ENCODE data around the gene RBBP7.

Gene RBBP7

DNA sequence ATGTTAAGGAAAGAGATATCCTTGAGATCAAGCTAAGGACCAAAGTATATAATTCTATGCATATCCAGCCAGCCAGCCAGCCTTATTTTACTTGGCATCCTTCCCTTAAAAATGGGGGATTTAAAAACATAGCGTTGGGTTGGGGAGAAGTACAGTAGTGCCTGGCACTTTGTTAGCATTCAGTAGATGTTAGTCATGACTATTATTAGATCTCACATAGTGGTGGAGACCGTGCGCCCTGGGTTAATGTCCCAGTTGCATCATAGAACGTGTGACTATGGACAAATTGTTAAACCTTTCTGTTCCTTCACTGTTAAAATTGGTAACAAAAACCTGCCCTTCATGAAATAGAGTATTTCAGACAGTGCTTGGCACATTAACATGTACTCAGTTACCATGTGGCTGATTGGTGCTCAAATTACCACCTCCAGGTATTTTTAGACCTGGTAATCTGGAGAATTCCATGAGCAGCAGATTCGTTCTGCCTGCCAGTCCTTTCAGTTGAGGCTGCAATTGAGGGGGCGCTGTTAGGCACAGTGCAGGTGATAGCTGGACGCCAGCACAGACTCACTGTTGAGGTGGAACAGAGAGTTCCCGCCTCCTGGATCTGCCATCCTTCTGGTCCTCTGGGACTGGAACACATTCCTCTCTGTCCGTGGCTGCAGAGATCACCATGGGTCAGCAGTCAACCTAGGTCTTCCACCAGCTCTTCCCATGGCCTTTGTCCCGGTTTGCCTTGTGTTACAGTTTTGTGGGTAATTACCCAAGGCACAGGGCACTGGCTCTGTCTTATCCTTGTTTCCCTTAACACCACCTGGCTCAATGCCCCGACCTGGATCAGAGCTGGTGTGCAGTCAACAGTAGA, 31.7 kb downstream of the RBBP7 start:
- no peaks in the 10 kb centered on the region for H3K9me3 ChIP-seq (ENCODE audit: insufficient read depth, low read length)
- no peaks in the 10 kb centered on the region for H3K27me3 ChIP-seq (ENCODE audit: insufficient read depth, insufficient read length)
- no peak overlapping the region for H3K4me3 ChIP-seq (ENCODE audit: insufficient read length, low read depth)
- no peak for DNase-seq (ENCODE audit: low read depth, low spot score)
- H3K9ac ChIP-seq (ENCODE audit: insufficient read length, low read depth), result no peak overlapping the region
- H3K4me1 ChIP-seq (ENCODE audit: insufficient read depth, insufficient read length), result peaks cover 2% of the 10 kb centered on the region
- peaks cover 83% of the 10 kb centered on the region for H3K36me3 ChIP-seq (ENCODE audit: insufficient read depth, insufficient read length, low read length)
- TF ChIP-seq YY1 (IDR thresholded peaks at IDR 0.05; ENCODE audit: insufficient read depth, insufficient read length) (no peak), SUZ12 (IDR thresholded peaks at IDR 0.05; ENCODE audit: extremely low read depth, insufficient read depth, insufficient read length) (no peak), ZNF274 (IDR thresholded peaks at IDR 0.05; ENCODE audit: low read depth, low read length) (no peak)

DNA sequence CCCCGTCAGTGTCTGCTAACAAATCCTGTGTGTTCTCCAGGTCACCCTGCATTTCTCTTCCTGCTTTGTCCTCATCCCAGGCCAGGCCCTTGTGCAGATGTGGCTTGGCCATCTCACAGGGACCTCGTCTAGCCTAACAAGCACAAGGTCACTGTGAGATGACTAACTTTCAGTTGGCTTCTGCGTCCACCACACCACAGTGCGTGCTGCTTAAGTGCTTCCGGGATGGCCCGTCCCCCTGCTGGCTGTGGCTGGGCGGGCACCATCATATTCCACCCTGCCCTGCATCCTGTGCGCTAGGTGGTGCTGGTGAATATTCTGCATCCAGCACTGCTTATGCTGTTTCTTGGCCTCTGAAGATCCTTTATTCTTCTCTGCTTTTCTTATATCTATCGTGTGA, 33.8 kb downstream of the RBBP7 start:
- H3K36me3 ChIP-seq (ENCODE audit: insufficient read depth, insufficient read length, low read length), result peaks cover 81% of the 10 kb centered on the region
- H3K4me3 ChIP-seq (ENCODE audit: insufficient read length, low read depth), result no peak overlapping the region
- TF ChIP-seq SUZ12 (IDR thresholded peaks at IDR 0.05; ENCODE audit: extremely low read depth, insufficient read depth, insufficient read length) (no peak), ZNF274 (IDR thresholded peaks at IDR 0.05; ENCODE audit: low read depth, low read length) (no peak), YY1 (IDR thresholded peaks at IDR 0.05; ENCODE audit: insufficient read depth, insufficient read length) (no peak)
- H3K4me1 ChIP-seq (ENCODE audit: insufficient read depth, insufficient read length), result peaks cover 2% of the 10 kb centered on the region
- no peaks in the 10 kb centered on the region for H3K9me3 ChIP-seq (ENCODE audit: insufficient read depth, low read length)
- H3K27me3 ChIP-seq (ENCODE audit: insufficient read depth, insufficient read length), result no peaks in the 10 kb centered on the region
- no peak for DNase-seq (ENCODE audit: low read depth, low spot score)
- no peak overlapping the region for H3K9ac ChIP-seq (ENCODE audit: insufficient read length, low read depth)

DNA sequence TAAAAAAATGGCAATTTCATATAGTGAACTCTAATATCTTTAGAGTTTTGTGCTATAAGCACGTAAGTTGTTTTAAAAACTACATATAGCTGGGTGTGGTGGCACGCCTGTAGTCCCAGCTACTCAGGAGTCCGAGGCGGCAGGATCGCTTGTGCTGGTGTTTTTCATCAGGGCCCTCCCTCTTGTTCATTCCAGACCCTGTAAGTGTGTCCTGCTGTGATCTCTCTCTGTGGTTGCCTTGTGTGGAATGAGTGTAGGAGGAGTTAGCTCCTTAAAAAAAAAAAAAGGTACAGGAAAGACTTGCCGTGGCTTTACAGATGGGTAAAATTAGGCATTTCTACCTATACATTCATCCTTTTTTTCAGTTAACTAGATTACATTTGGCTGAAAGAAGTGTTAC, 35.4 kb downstream of the RBBP7 start:
- no peak for DNase-seq (ENCODE audit: low read depth, low spot score)
- peaks cover 84% of the 10 kb centered on the region for H3K36me3 ChIP-seq (ENCODE audit: insufficient read depth, insufficient read length, low read length)

DNA sequence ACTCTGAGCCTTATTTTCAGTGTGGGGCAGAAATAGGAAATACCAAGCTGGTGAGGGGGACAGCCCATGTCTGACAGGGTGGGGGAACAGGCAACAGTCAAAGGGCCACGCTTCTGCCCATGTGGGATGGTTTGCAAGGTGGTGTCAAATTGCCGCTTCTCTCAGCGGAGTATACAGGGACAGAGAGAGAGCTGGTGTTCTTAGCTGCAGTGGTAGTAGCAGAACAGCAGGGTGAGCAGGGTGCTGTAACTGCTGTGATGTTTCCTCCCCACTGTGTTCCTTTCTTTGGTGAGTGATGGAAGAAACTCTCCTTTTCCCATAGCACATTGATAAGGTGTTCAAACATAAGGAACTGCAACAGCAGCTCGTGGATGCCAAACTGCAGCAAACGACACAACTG, 37.9 kb downstream of the RBBP7 start:
- TF ChIP-seq ZNF274 (IDR thresholded peaks at IDR 0.05; ENCODE audit: low read depth, low read length), result no peak
- no peak for TF ChIP-seq SUZ12 (IDR thresholded peaks at IDR 0.05; ENCODE audit: extremely low read depth, insufficient read depth, insufficient read length)
- TF ChIP-seq YY1 (IDR thresholded peaks at IDR 0.05; ENCODE audit: insufficient read depth, insufficient read length), result no peak

More for the DNA sequence above, 35.4 kb downstream of the RBBP7 start:
- Histone ChIP-seq H3K9me3 (ENCODE audit: insufficient read depth, low read length) (no peaks in the 10 kb centered on the region), H3K27me3 (ENCODE audit: insufficient read depth, insufficient read length) (no peaks in the 10 kb centered on the region), H3K4me3 (ENCODE audit: insufficient read length, low read depth) (no peak overlapping the region), H3K4me1 (ENCODE audit: insufficient read depth, insufficient read length) (peaks cover 2% of the 10 kb centered on the region), H3K9ac (ENCODE audit: insufficient read length, low read depth) (no peak overlapping the region)
- TF ChIP-seq YY1 (IDR thresholded peaks at IDR 0.05; ENCODE audit: insufficient read depth, insufficient read length) (no peak), SUZ12 (IDR thresholded peaks at IDR 0.05; ENCODE audit: extremely low read depth, insufficient read depth, insufficient read length) (no peak), ZNF274 (IDR thresholded peaks at IDR 0.05; ENCODE audit: low read depth, low read length) (no peak)

DNA sequence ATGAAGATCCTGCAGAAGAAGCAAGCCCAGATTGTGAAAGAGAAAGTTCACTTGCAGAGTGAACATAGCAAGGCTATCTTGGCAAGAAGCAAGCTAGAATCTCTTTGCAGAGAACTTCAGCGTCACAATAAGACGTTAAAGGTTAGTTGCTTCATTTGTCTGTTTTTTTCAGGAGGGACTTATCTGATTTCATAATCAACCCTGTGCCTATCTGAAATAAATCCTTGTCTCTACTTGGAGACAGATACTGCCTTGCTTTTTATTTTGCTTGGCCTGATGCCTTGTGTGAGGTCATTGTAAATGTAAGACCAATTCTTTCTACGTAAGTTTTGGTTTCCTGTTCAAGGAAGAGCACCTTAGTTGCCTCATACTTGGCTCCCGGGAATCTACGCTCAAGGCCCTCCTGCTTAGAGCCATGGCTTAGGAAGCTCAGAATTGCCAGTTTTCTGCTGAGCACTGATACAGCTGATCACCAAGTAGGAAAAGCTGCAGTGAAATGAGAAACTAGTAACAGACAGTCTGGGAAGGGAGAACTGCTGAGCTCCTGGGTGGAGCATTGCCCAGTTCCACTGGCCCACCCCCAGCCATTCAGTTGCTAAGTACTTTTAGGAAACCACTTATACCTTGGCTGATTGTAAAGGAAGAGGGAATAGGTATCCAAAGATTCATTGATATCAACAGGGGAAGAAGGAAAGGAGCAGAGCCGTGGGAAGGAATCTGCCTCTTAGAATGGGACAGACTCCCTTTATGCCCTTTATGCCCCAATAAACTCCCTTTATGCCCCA, 41.8 kb downstream of the RBBP7 start:
- Histone ChIP-seq H3K36me3 (ENCODE audit: insufficient read depth, insufficient read length, low read length) (peaks cover 52% of the 10 kb centered on the region), H3K9ac (ENCODE audit: insufficient read length, low read depth) (no peak overlapping the region), H3K27me3 (ENCODE audit: insufficient read depth, insufficient read length) (no peaks in the 10 kb centered on the region), H3K4me3 (ENCODE audit: insufficient read length, low read depth) (no peak overlapping the region), H3K4me1 (ENCODE audit: insufficient read depth, insufficient read length) (no peaks in the 10 kb centered on the region), H3K9me3 (ENCODE audit: insufficient read depth, low read length) (no peaks in the 10 kb centered on the region)
- no peak for DNase-seq (ENCODE audit: low read depth, low spot score)
- TF ChIP-seq ZNF274 (IDR thresholded peaks at IDR 0.05; ENCODE audit: low read depth, low read length), result no peak
- TF ChIP-seq SUZ12 (IDR thresholded peaks at IDR 0.05; ENCODE audit: extremely low read depth, insufficient read depth, insufficient read length), result no peak
- no peak for TF ChIP-seq YY1 (IDR thresholded peaks at IDR 0.05; ENCODE audit: insufficient read depth, insufficient read length)

More for the DNA sequence above, 37.9 kb downstream of the RBBP7 start:
- Histone ChIP-seq H3K9ac (ENCODE audit: insufficient read length, low read depth) (no peak overlapping the region), H3K4me1 (ENCODE audit: insufficient read depth, insufficient read length) (no peaks in the 10 kb centered on the region), H3K4me3 (ENCODE audit: insufficient read length, low read depth) (no peak overlapping the region), H3K36me3 (ENCODE audit: insufficient read depth, insufficient read length, low read length) (peaks cover 73% of the 10 kb centered on the region), H3K9me3 (ENCODE audit: insufficient read depth, low read length) (no peaks in the 10 kb centered on the region), H3K27me3 (ENCODE audit: insufficient read depth, insufficient read length) (no peaks in the 10 kb centered on the region)
- no peak for DNase-seq (ENCODE audit: low read depth, low spot score)

DNA sequence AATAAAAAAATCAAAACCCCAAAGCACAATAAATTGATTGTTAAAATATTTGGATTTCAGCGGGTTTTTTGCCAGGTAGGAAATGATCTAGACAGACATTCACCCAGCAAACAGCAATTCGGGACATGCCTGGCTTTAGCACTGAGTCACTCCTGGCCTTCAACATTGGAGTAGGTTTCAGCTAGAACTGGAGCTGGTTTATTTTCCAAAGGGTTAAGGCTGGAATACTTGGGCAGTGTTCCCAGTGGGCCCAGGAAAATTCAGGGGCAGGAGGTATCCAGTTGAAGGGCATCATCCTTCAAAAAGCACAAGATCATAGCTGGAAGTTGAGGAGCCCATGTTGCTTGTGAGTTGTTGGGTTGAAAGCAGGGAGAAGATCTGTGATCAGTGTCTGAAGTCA, 42.9 kb downstream of the RBBP7 start:
- TF ChIP-seq SUZ12 (IDR thresholded peaks at IDR 0.05; ENCODE audit: extremely low read depth, insufficient read depth, insufficient read length) (no peak), YY1 (IDR thresholded peaks at IDR 0.05; ENCODE audit: insufficient read depth, insufficient read length) (no peak), ZNF274 (IDR thresholded peaks at IDR 0.05; ENCODE audit: low read depth, low read length) (no peak)
- no peaks in the 10 kb centered on the region for H3K27me3 ChIP-seq (ENCODE audit: insufficient read depth, insufficient read length)
- H3K4me1 ChIP-seq (ENCODE audit: insufficient read depth, insufficient read length), result no peaks in the 10 kb centered on the region
- H3K36me3 ChIP-seq (ENCODE audit: insufficient read depth, insufficient read length, low read length), result peaks cover 50% of the 10 kb centered on the region
- H3K9ac ChIP-seq (ENCODE audit: insufficient read length, low read depth), result no peak overlapping the region
- H3K4me3 ChIP-seq (ENCODE audit: insufficient read length, low read depth), result no peak overlapping the region
- DNase-seq (ENCODE audit: low read depth, low spot score), result no peak
- H3K9me3 ChIP-seq (ENCODE audit: insufficient read depth, low read length), result no peaks in the 10 kb centered on the region

DNA sequence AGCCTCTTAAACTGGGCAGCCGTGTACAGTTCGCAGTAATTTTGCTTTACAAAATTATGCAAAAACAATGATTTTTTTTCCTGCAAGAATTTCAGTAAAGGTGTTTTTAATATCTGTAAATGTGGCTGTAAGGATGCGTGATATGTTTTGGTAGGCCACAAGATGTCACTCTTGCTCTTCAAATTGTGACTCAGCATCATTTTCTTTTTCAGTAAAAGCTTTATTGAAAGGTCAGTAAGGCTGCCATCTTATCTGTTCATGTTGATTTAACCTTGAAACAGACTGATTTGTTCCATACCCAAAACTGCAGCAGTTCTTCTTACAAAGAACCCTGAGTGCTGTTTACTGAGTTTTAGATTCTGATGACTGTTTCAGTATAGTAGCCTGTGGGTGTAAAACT, 44.0 kb downstream of the RBBP7 start:
- Histone ChIP-seq H3K9ac (ENCODE audit: insufficient read length, low read depth) (no peak overlapping the region), H3K9me3 (ENCODE audit: insufficient read depth, low read length) (no peaks in the 10 kb centered on the region), H3K4me1 (ENCODE audit: insufficient read depth, insufficient read length) (no peaks in the 10 kb centered on the region), H3K4me3 (ENCODE audit: insufficient read length, low read depth) (no peak overlapping the region), H3K27me3 (ENCODE audit: insufficient read depth, insufficient read length) (no peaks in the 10 kb centered on the region), H3K36me3 (ENCODE audit: insufficient read depth, insufficient read length, low read length) (peaks cover 44% of the 10 kb centered on the region)
- TF ChIP-seq SUZ12 (IDR thresholded peaks at IDR 0.05; ENCODE audit: extremely low read depth, insufficient read depth, insufficient read length), result no peak
- no peak for TF ChIP-seq ZNF274 (IDR thresholded peaks at IDR 0.05; ENCODE audit: low read depth, low read length)
- no peak for TF ChIP-seq YY1 (IDR thresholded peaks at IDR 0.05; ENCODE audit: insufficient read depth, insufficient read length)
- DNase-seq (ENCODE audit: low read depth, low spot score), result no peak

Measured in NT2/D1 (cell line).